Gastrocnemius medialis (tissue), 4 donors: Measurements from ENCODE around the gene GTPBP4. TPM values are rescaled to one million over a fixed set of nuclear protein-coding genes. Genes with fewer than 3 reads are reported as not detected.

ENCODE experiments used
- ATAC-seq, 2 donors: fragments of 150-250 bp; one replicate each; pipeline ENCODE4 v1.9.1; 2016
- DNase-seq, 2 donors: peaks; one replicate each; pipeline ENCODE4 v3.0.0-alpha.2; 2019
- H3K27ac ChIP-seq, 4 donors: fragments of 200-600 bp; sonication (generic); 1 replicate in 1 of 4; 2 replicates in 3 of 4; pipeline ENCODE4 v1.5.1; 2016 to 2018; ENCODE audit warnings: mild to moderate bottlenecking in 2 of 4, moderate library complexity in 1 of 4
- H3K27me3 ChIP-seq, 3 donors: fragments of 200-600 bp; sonication (generic) in 2 of 3; 1 replicate in 1 of 3; 2 replicates in 2 of 3; pipeline versions ENCODE4 v1.5.1 to v1.6.0; 2016 to 2019; ENCODE audit warnings: mild to moderate bottlenecking in 1 of 3, moderate library complexity in 1 of 3
- H3K36me3 ChIP-seq, 2 donors: fragments of 200-600 bp; sonication (generic) in 1 of 2; one replicate each; pipeline ENCODE4 v1.5.1; 2017 to 2018
- H3K4me1 ChIP-seq, 2 donors: fragments of 200-600 bp; sonication (generic) in 1 of 2; one replicate each; pipeline ENCODE4 v1.5.1; 2016 to 2017; ENCODE audit warnings: mild to moderate bottlenecking in 2 of 2
- H3K4me3 ChIP-seq, 4 donors: fragments of 200-600 bp; sonication (generic) in 3 of 4; 1 replicate in 1 of 4; 2 replicates in 3 of 4; pipeline ENCODE4 v1.5.1; 2016 to 2019; ENCODE audit warnings: mild to moderate bottlenecking in 2 of 4
- H3K9me3 ChIP-seq, 3 donors: fragments of 200-600 bp; sonication (generic) in 2 of 3; 1 replicate in 1 of 3; 2 replicates in 2 of 3; pipeline ENCODE4 v1.5.1; 2016 to 2019
- POLR2A ChIP-seq, 2 donors: fragments of 450-650 bp; IDR thresholded peaks; one replicate each; pipeline ENCODE4 v1.6.1; 2017; ENCODE audit warnings: antibody characterized with exemption in 2 of 2, mild to moderate bottlenecking in 2 of 2, moderate library complexity in 2 of 2
- in situ Hi-C, 4 donors: fragments of 200-750 bp; cut with MboI; loops; one replicate each; pipeline versions ENCODE4 v1.15.0 to v1.8.0; 2017; ENCODE audit warnings: low sequenced_read_pairs in 4 of 4
- intact Hi-C: fragments of 100-400 bp; cut with DNase I; formaldehyde crosslinking; loops from one replicate; pipeline ENCODE4 v1.15.1; 2023; ENCODE audit warnings: low total_unique reads
- total RNA-seq, 4 donors: library from RNA; depleted of rRNA; stranded (reverse); fragments of >200 nt; gene quantifications; one replicate each; pipeline versions ENCODE4 v1.1.0 to v1.2.3, GENCODE V29; 2016
- TF ChIP-seq, protein P1 (sequence below), 5 experiments: fragments of 450-650 bp in 3 of 5; fragments of 200-600 bp in 2 of 5; sonication (generic) in 2 of 5; IDR thresholded peaks in 4 of 5; conservative IDR thresholded peaks in 1 of 5; 1 replicate in 4 of 5; 2 replicates in 1 of 5; pipeline ENCODE4 v1.5.1; 2016 to 2019; ENCODE audit warnings: antibody characterized with exemption in 5 of 5, mild to moderate bottlenecking in 3 of 5, moderate library complexity in 3 of 5

The GTPBP4 gene
- total RNA-seq, 4 donors from 2014 or later, result 34.7 to 51.5 (median 38.5) TPM

DNA sequence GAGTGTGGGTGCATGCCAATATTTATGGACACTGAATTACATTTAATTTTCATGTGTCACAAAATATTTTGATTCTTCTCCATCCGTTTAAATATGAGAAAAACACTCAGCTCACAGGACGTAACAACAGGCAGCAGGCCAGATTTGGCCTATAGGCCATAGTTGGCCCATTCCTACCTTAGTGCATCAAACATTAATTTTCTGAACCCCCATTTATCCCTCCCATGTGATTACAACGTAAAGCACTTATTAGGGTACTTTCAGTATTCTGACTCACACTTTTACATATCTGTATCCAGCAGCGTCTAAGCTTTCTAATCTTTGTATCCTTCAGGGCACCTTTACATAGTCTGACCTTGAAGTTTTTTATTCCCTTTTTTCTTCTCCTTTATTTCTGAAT lies 56.7 kb downstream of the GTPBP4 start:
- Histone ChIP-seq H3K4me1 (peaks cover 48 to 49% of the 10 kb centered on the region in 2 donors), H3K27me3 (no peaks in the 10 kb centered on the region), H3K27ac (peak overlapping the region; percentile 82 to 93 (median 90)), H3K9me3 (no peaks in the 10 kb centered on the region), H3K36me3 (peaks cover 0 to 34% of the 10 kb centered on the region in 2 donors), H3K4me3 (no peak overlapping the region)
- ATAC-seq (no peak), DNase-seq (no peak)
- TF ChIP-seq, protein P1, sequence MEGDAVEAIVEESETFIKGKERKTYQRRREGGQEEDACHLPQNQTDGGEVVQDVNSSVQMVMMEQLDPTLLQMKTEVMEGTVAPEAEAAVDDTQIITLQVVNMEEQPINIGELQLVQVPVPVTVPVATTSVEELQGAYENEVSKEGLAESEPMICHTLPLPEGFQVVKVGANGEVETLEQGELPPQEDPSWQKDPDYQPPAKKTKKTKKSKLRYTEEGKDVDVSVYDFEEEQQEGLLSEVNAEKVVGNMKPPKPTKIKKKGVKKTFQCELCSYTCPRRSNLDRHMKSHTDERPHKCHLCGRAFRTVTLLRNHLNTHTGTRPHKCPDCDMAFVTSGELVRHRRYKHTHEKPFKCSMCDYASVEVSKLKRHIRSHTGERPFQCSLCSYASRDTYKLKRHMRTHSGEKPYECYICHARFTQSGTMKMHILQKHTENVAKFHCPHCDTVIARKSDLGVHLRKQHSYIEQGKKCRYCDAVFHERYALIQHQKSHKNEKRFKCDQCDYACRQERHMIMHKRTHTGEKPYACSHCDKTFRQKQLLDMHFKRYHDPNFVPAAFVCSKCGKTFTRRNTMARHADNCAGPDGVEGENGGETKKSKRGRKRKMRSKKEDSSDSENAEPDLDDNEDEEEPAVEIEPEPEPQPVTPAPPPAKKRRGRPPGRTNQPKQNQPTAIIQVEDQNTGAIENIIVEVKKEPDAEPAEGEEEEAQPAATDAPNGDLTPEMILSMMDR (IDR thresholded peaks at IDR 0.05 in 4 of 5, conservative IDR thresholded peaks at IDR 0.05 in 1 of 5), result no peak
- no peak for TF ChIP-seq POLR2A (IDR thresholded peaks at IDR 0.05)
- intact Hi-C loops (loop anchor here (5.0 to 10.0 kb wide), 4 partner anchors 173 to 533 kb away; partner anchors contain the start of gene DIP2C), in situ Hi-C loops (no loop called here)

- no peak for DNase-seq
- Histone ChIP-seq H3K27me3 (no peaks in the 10 kb centered on the region), H3K9me3 (no peaks in the 10 kb centered on the region), H3K4me1 (peaks cover 53 to 54% of the 10 kb centered on the region in 2 donors), H3K36me3 (peaks cover 0 to 30% of the 10 kb centered on the region in 2 donors), H3K4me3 (no peak overlapping the region), H3K27ac (peak overlapping the region; percentile 82 to 93 (median 90))
- ATAC-seq, result no peak
- TF ChIP-seq POLR2A (IDR thresholded peaks at IDR 0.05), result no peak
- TF ChIP-seq, protein P1 (IDR thresholded peaks at IDR 0.05 in 4 of 5, conservative IDR thresholded peaks at IDR 0.05 in 1 of 5), result no peak
- intact Hi-C loops (loop anchor here (5.0 to 10.0 kb wide), 4 partner anchors 173 to 533 kb away; partner anchors contain the start of gene DIP2C), in situ Hi-C loops (no loop called here)
Observed at GRCh38 chr10:1045415-1045814, 57.2 kb downstream of the GTPBP4 start.

GRCh38 chr10:1047937-1048336 lies 59.7 kb downstream of the GTPBP4 start:
- DNase-seq (no peak), ATAC-seq (no peak)
- Histone ChIP-seq H3K4me1 (peaks cover 63 to 67% of the 10 kb centered on the region in 2 donors), H3K9me3 (no peaks in the 10 kb centered on the region), H3K27ac (peak overlapping the region; percentile 91 to 97 (median 96)), H3K4me3 (peak overlapping the region; percentile 72 to 87 (median 80)), H3K27me3 (no peaks in the 10 kb centered on the region), H3K36me3 (peaks cover 0 to 16% of the 10 kb centered on the region in 2 donors)
- intact Hi-C loops, result loop anchor here (2.0 to 10.0 kb wide), 6 partner anchors 21 to 536 kb away; partner anchors contain the start of genes DIP2C and LARP4B
- in situ Hi-C loops, result no loop called here
- TF ChIP-seq POLR2A (IDR thresholded peaks at IDR 0.05), result no peak
- TF ChIP-seq, protein P1 (IDR thresholded peaks at IDR 0.05 in 4 of 5, conservative IDR thresholded peaks at IDR 0.05 in 1 of 5), result no peak

- no peaks in the 10 kb centered on the region for H3K9me3 ChIP-seq
- TF ChIP-seq, protein P1 (IDR thresholded peaks at IDR 0.05 in 4 of 5, conservative IDR thresholded peaks at IDR 0.05 in 1 of 5), result no peak
- no peak for TF ChIP-seq POLR2A (IDR thresholded peaks at IDR 0.05)
- H3K36me3 ChIP-seq, result peaks cover 0 to 16% of the 10 kb centered on the region in 2 donors
- in situ Hi-C loops (no loop called here), intact Hi-C loops (loop anchor here (2.0 to 10.0 kb wide), 6 partner anchors 22 to 536 kb away; partner anchors contain the start of genes DIP2C and LARP4B)
- ATAC-seq, result peak; percentile 15 to 16
- DNase-seq, result peak; percentile 41 to 53
- H3K27ac ChIP-seq, result peak overlapping the region; percentile 91 to 97 (median 96)
- H3K4me1 ChIP-seq, result peaks cover 59 to 63% of the 10 kb centered on the region in 2 donors
- H3K27me3 ChIP-seq, result no peaks in the 10 kb centered on the region
- H3K4me3 ChIP-seq, result peak overlapping the region; percentile 72 to 87 (median 80)
Observed at GRCh38 chr10:1048349-1048731, 60.1 kb downstream of the GTPBP4 start.
